Measurements from ENCODE around the gene MBNL2. TPM values are rescaled to one million over a fixed set of nuclear protein-coding genes. Genes with fewer than 3 reads are reported as not detected.
A peak's percentile ranks its signal among the peaks of the same experiment; 100 is the strongest.

The MBNL2 gene
- total RNA-seq, 2 experiments from 2014 or later = 18.0 to 18.8 TPM

GRCh38 chr13:97249796-97250495 lies 27.8 kb downstream of the MBNL2 start:
- H3K4me1 Mint-ChIP-seq = peaks cover 14% of the 10 kb centered on the region
- POLR2A ChIA-PET = interaction anchor here (1.1 to 1.2 kb wide), 2 partner anchors 11 to 28 kb away, joined by 3 read pairs; partner anchors contain the start of gene MBNL2
- no peaks in the 10 kb centered on the region for H3K27me3 Mint-ChIP-seq
- no peak overlapping the region for H3K4me3 Mint-ChIP-seq
- DNase-seq = no peak
- CTCF ChIA-PET = interaction anchor here (1.4 to 2.4 kb wide), 2 partner anchors 9 to 15 kb away, joined by 4 to 10 read pairs; no protein-coding TSS in a partner anchor
- no peaks in the 10 kb centered on the region for H3K9me3 Mint-ChIP-seq
- H3K36me3 Mint-ChIP-seq (ENCODE audit: low read depth) = no peaks in the 10 kb centered on the region
- no peak overlapping the region for H3K27ac Mint-ChIP-seq

GRCh38 chr13:97250560-97250959 lies 28.4 kb downstream of the MBNL2 start:
- Mint-ChIP-seq H3K36me3 (ENCODE audit: low read depth) (no peaks in the 10 kb centered on the region), H3K4me1 (peaks cover 18% of the 10 kb centered on the region), H3K4me3 (no peak overlapping the region), H3K27me3 (no peaks in the 10 kb centered on the region), H3K27ac (no peak overlapping the region), H3K9me3 (no peaks in the 10 kb centered on the region)
- CTCF ChIA-PET = interaction anchor here (1.1 to 2.4 kb wide), 3 partner anchors 10 to 18 kb away, joined by 3 to 10 read pairs (median 4); no protein-coding TSS in a partner anchor
- no peak for DNase-seq
- POLR2A ChIA-PET = interaction anchor here (1.1 to 1.2 kb wide), 2 partner anchors 11 to 29 kb away, joined by 3 read pairs; partner anchors contain the start of gene MBNL2

- H3K9me3 Mint-ChIP-seq = no peaks in the 10 kb centered on the region
- CTCF ChIA-PET = no interaction called here
- peaks cover 39% of the 10 kb centered on the region for H3K4me1 Mint-ChIP-seq
- POLR2A ChIA-PET = no interaction called here
- DNase-seq = no peak
- no peak overlapping the region for H3K27ac Mint-ChIP-seq
- H3K4me3 Mint-ChIP-seq = no peak overlapping the region
- no peaks in the 10 kb centered on the region for H3K36me3 Mint-ChIP-seq (ENCODE audit: low read depth)
- no peaks in the 10 kb centered on the region for H3K27me3 Mint-ChIP-seq
Observed at GRCh38 chr13:97252735-97253134, 30.6 kb downstream of the MBNL2 start.

- POLR2A ChIA-PET = no interaction called here
- Mint-ChIP-seq H3K4me1 (peaks cover 49% of the 10 kb centered on the region), H3K27ac (no peak overlapping the region), H3K9me3 (no peaks in the 10 kb centered on the region), H3K36me3 (ENCODE audit: low read depth) (no peaks in the 10 kb centered on the region), H3K27me3 (no peaks in the 10 kb centered on the region), H3K4me3 (no peak overlapping the region)
- no peak for DNase-seq
- CTCF ChIA-PET = interaction anchor here (0.8 kb wide), 1 partner anchor 143 kb away, joined by 4 read pairs; no protein-coding TSS in a partner anchor
Observed at GRCh38 chr13:97253581-97254293, 31.6 kb downstream of the MBNL2 start.

GRCh38 chr13:97254816-97255215 lies 32.7 kb downstream of the MBNL2 start:
- POLR2A ChIA-PET = interaction anchor here (0.9 kb wide), 1 partner anchor 115 kb away, joined by 3 read pairs; no protein-coding TSS in a partner anchor
- H3K9me3 Mint-ChIP-seq = no peaks in the 10 kb centered on the region
- H3K36me3 Mint-ChIP-seq (ENCODE audit: low read depth) = peaks cover 5% of the 10 kb centered on the region
- no peaks in the 10 kb centered on the region for H3K27me3 Mint-ChIP-seq
- H3K4me3 Mint-ChIP-seq = no peak overlapping the region
- no peak overlapping the region for H3K27ac Mint-ChIP-seq
- no peak for DNase-seq
- CTCF ChIA-PET = no interaction called here
- H3K4me1 Mint-ChIP-seq = peaks cover 59% of the 10 kb centered on the region

- peaks cover 60% of the 10 kb centered on the region for H3K4me1 Mint-ChIP-seq
- ChIA-PET CTCF (no interaction called here), POLR2A (interaction anchor here (0.9 kb wide), 1 partner anchor 114 kb away, joined by 3 read pairs; no protein-coding TSS in a partner anchor)
- H3K36me3 Mint-ChIP-seq (ENCODE audit: low read depth) = peaks cover 8% of the 10 kb centered on the region
- no peak for DNase-seq
- H3K27me3 Mint-ChIP-seq = no peaks in the 10 kb centered on the region
- H3K9me3 Mint-ChIP-seq = no peaks in the 10 kb centered on the region
- H3K4me3 Mint-ChIP-seq = no peak overlapping the region
- no peak overlapping the region for H3K27ac Mint-ChIP-seq
Observed at GRCh38 chr13:97255515-97256021, 33.4 kb downstream of the MBNL2 start.

- no peak for DNase-seq
- Mint-ChIP-seq H3K27ac (no peak overlapping the region), H3K4me1 (peaks cover 64% of the 10 kb centered on the region), H3K4me3 (no peak overlapping the region), H3K27me3 (no peaks in the 10 kb centered on the region), H3K36me3 (ENCODE audit: low read depth) (peaks cover 8% of the 10 kb centered on the region), H3K9me3 (no peaks in the 10 kb centered on the region)
- ChIA-PET POLR2A (interaction anchor here (1.7 to 1.8 kb wide), 2 partner anchors 29 to 34 kb away, joined by 4 to 8 read pairs; partner anchors contain the start of gene MBNL2), CTCF (no interaction called here)
Observed at GRCh38 chr13:97256343-97256783, 34.2 kb downstream of the MBNL2 start.

- ChIA-PET CTCF (interaction anchor here (1.2 to 1.3 kb wide), 2 partner anchors 30 to 33 kb away, joined by 4 read pairs; no protein-coding TSS in a partner anchor), POLR2A (interaction anchor here (1.1 to 1.8 kb wide), 4 partner anchors 30 to 176 kb away, joined by 4 to 12 read pairs (median 7); partner anchors contain the start of gene MBNL2)
- H3K4me3 Mint-ChIP-seq = no peak overlapping the region
Observed at GRCh38 chr13:97257228-97257755, 35.2 kb downstream of the MBNL2 start.

GRCh38 chr13:97257800-97258799 lies 36.0 kb downstream of the MBNL2 start:
- Mint-ChIP-seq H3K9me3 (no peaks in the 10 kb centered on the region), H3K27me3 (no peaks in the 10 kb centered on the region), H3K36me3 (ENCODE audit: low read depth) (peaks cover 10% of the 10 kb centered on the region), H3K4me1 (peaks cover 78% of the 10 kb centered on the region), H3K27ac (peak overlapping the region; percentile 78), H3K4me3 (peak overlapping the region; percentile 40)
- CTCF ChIA-PET = interaction anchor here (0.7 to 1.3 kb wide), 4 partner anchors 31 to 76 kb away, joined by 3 to 4 read pairs (median 4); no protein-coding TSS in a partner anchor
- POLR2A ChIA-PET = interaction anchor here (0.7 to 1.8 kb wide), 5 partner anchors 31 to 175 kb away, joined by 3 to 12 read pairs (median 6); partner anchors contain the start of gene MBNL2
- DNase-seq = peak; percentile 38

More at GRCh38 chr13:97257228-97257755, 35.2 kb downstream of the MBNL2 start:
- peaks cover 8% of the 10 kb centered on the region for H3K36me3 Mint-ChIP-seq (ENCODE audit: low read depth)
- H3K27ac Mint-ChIP-seq = peak overlapping the region; percentile 78
- no peaks in the 10 kb centered on the region for H3K9me3 Mint-ChIP-seq
- DNase-seq = no peak
- peaks cover 73% of the 10 kb centered on the region for H3K4me1 Mint-ChIP-seq
- no peaks in the 10 kb centered on the region for H3K27me3 Mint-ChIP-seq

- Mint-ChIP-seq H3K36me3 (ENCODE audit: low read depth) (peaks cover 10% of the 10 kb centered on the region), H3K4me1 (peaks cover 78% of the 10 kb centered on the region), H3K27me3 (no peaks in the 10 kb centered on the region), H3K9me3 (no peaks in the 10 kb centered on the region), H3K27ac (peak overlapping the region; percentile 78), H3K4me3 (no peak overlapping the region)
- CTCF ChIA-PET = interaction anchor here (0.9 kb wide), 1 partner anchor 35 kb away, joined by 5 read pairs; no protein-coding TSS in a partner anchor
- no peak for DNase-seq
- POLR2A ChIA-PET = interaction anchor here (1.4 kb wide), 1 partner anchor 32 kb away, joined by 3 read pairs; no protein-coding TSS in a partner anchor
Observed at GRCh38 chr13:97258801-97259200, 36.7 kb downstream of the MBNL2 start.

GRCh38 chr13:97259410-97259797 lies 37.3 kb downstream of the MBNL2 start:
- no peaks in the 10 kb centered on the region for H3K9me3 Mint-ChIP-seq
- ChIA-PET POLR2A (interaction anchor here (1.4 to 1.5 kb wide), 2 partner anchors 32 to 35 kb away, joined by 3 to 4 read pairs; no protein-coding TSS in a partner anchor), CTCF (interaction anchor here (0.9 kb wide), 1 partner anchor 35 kb away, joined by 5 read pairs; no protein-coding TSS in a partner anchor)
- no peak overlapping the region for H3K4me3 Mint-ChIP-seq
- DNase-seq = no peak
- H3K27ac Mint-ChIP-seq = no peak overlapping the region
- H3K36me3 Mint-ChIP-seq (ENCODE audit: low read depth) = peaks cover 10% of the 10 kb centered on the region
- H3K27me3 Mint-ChIP-seq = no peaks in the 10 kb centered on the region
- peaks cover 79% of the 10 kb centered on the region for H3K4me1 Mint-ChIP-seq

All from activated CD4-positive, alpha-beta memory T cell treated with anti-CD3 and anti-CD28 coated beads, Interleukin-2, amount 10 ng/mL, durations not matched to agents 7 days and 5 days (primary cell).